Endodermal cell (in vitro differentiated cells): ENCODE measurements around the gene LACRT. TPM values are rescaled to one million over a fixed set of nuclear protein-coding genes. Genes with fewer than 3 reads are reported as not detected.
A peak's percentile ranks its signal among the peaks of the same experiment; 100 is the strongest.

ENCODE experiments used
- DNase-seq: peaks from one replicate; pipeline ENCODE4 v3.0.0-alpha.2; 2017
- H3K27ac ChIP-seq: 2 replicates; pipeline ENCODE4 v1.5.1; 2013; ENCODE audit warnings: mild to moderate bottlenecking, low read depth, low read length, moderate library complexity
- H3K27me3 ChIP-seq: 2 replicates; pipeline ENCODE4 v1.6.1; 2013; ENCODE audit warnings: mild to moderate bottlenecking, low read length, moderate library complexity; ENCODE audit not compliant: insufficient read depth, control insufficient read depth, poor library complexity, severe bottlenecking
- H3K36me3 ChIP-seq: 2 replicates; pipeline ENCODE4 v1.7.0; 2013; ENCODE audit warnings: mild to moderate bottlenecking, low read length, moderate library complexity; ENCODE audit not compliant: control insufficient read depth, insufficient read depth
- H3K4me1 ChIP-seq: one replicate; pipeline ENCODE4 v1.7.0; 2013; ENCODE audit warnings: low read length; ENCODE audit not compliant: control insufficient read depth, insufficient read depth
- H3K4me3 ChIP-seq: 2 replicates; pipeline ENCODE4 v1.5.1; 2013; ENCODE audit warnings: mild to moderate bottlenecking, low read length, moderate library complexity
- H3K9ac ChIP-seq: 2 replicates; pipeline ENCODE4 v1.6.1; 2013; ENCODE audit warnings: mild to moderate bottlenecking, low read length, moderate library complexity; ENCODE audit not compliant: poor library complexity, severe bottlenecking; ENCODE audit errors: extremely low read depth
- H3K9me3 ChIP-seq: 2 replicates; pipeline ENCODE4 v1.6.1; 2013; ENCODE audit warnings: mild to moderate bottlenecking, low read length, moderate library complexity; ENCODE audit not compliant: control insufficient read depth
- H3K27ac Mint-ChIP-seq: 2 replicates; pipeline ENCODE4 v1.8.0; 2020; ENCODE audit warnings: mixed read lengths
- H3K27me3 Mint-ChIP-seq: 2 replicates; pipeline ENCODE4 v1.8.0; 2021; ENCODE audit warnings: mild to moderate bottlenecking, mixed read lengths; ENCODE audit not compliant: insufficient read depth
- H3K36me3 Mint-ChIP-seq: 2 replicates; pipeline ENCODE4 v1.8.0; 2020; ENCODE audit warnings: low read depth, mixed read lengths
- H3K4me1 Mint-ChIP-seq: 2 replicates; pipeline ENCODE4 v1.8.0; 2020; ENCODE audit warnings: mixed read lengths
- H3K4me3 Mint-ChIP-seq: 2 replicates; pipeline ENCODE4 v1.8.0; 2020; ENCODE audit warnings: mild to moderate bottlenecking, moderate library complexity, mixed read lengths
- H3K9me3 Mint-ChIP-seq: 2 replicates; pipeline ENCODE4 v1.8.0; 2020; ENCODE audit warnings: mild to moderate bottlenecking, mixed read lengths
- CTCF ChIP-seq: fragments of 200-600 bp; sonication (generic); conservative IDR thresholded peaks from 2 replicates; pipeline ENCODE4 v1.5.0; 2021; ENCODE audit warnings: antibody characterized with exemption, mild to moderate bottlenecking
- WGBS, 2 experiments: methylation state at CpG; one replicate each; pipeline versions ENCODE4 v1.1.5 to v1.1.7; 2013; ENCODE audit warnings: missing lambda C conversion rate in 2 of 2, mixed read lengths in 1 of 2; ENCODE audit not compliant: insufficient coverage in 1 of 2, insufficient read length in 1 of 2; 5-methylcytosine and 5-hydroxymethylcytosine counted together
- total RNA-seq, 2 donors: library from RNA; stranded (reverse); fragmentation: NEBNext Ultra II Directional in 1 of 2; extraction: Animal tissue kit (Norgen Biotek cat#: 25700) in 1 of 2; gene quantifications; 2 replicates in 1 of 2; 3 replicates in 1 of 2; pipeline ENCODE4 v1.2.1, GENCODE V29; 2021

Gene LACRT
- total RNA-seq, 2 donors from 2014 or later, result not detected

- H3K9me3 ChIP-seq, result peaks cover 21% of the 10 kb centered on the region
- H3K4me1 ChIP-seq, result no peaks in the 10 kb centered on the region
- H3K9ac ChIP-seq, result no peak overlapping the region
- H3K27me3 Mint-ChIP-seq, result peaks cover 56% of the 10 kb centered on the region
- TF ChIP-seq CTCF, result no peak
- no peaks in the 10 kb centered on the region for H3K36me3 Mint-ChIP-seq
- 89 to 92% methylated on average over 3 of the region's 3 CpGs for WGBS, 2 experiments
- DNase-seq, result peak; percentile 11
- no peak overlapping the region for H3K4me3 Mint-ChIP-seq
- H3K4me1 Mint-ChIP-seq, result peaks cover 6% of the 10 kb centered on the region
- H3K27ac ChIP-seq, result no peak overlapping the region
- no peaks in the 10 kb centered on the region for H3K36me3 ChIP-seq
- H3K9me3 Mint-ChIP-seq, result peaks cover 35% of the 10 kb centered on the region
- no peak overlapping the region for H3K4me3 ChIP-seq
- no peak overlapping the region for H3K27ac Mint-ChIP-seq
- H3K27me3 ChIP-seq, result peaks cover 66% of the 10 kb centered on the region
These were observed 6.4 kb downstream of the LACRT start for GRCh38 chr12:54628186-54628846.

GRCh38 chr12:54627304-54627703, 7.4 kb downstream of the LACRT start:
- H3K9ac ChIP-seq, result no peak overlapping the region
- peaks cover 35% of the 10 kb centered on the region for H3K9me3 Mint-ChIP-seq
- H3K9me3 ChIP-seq, result peaks cover 21% of the 10 kb centered on the region
- H3K36me3 ChIP-seq, result no peaks in the 10 kb centered on the region
- peaks cover 57% of the 10 kb centered on the region for H3K27me3 ChIP-seq
- no peak for TF ChIP-seq CTCF
- no peak overlapping the region for H3K27ac ChIP-seq
- H3K4me3 Mint-ChIP-seq, result no peak overlapping the region
- 82 to 96% methylated on average over 3 of the region's 3 CpGs for WGBS, 2 experiments
- no peak overlapping the region for H3K27ac Mint-ChIP-seq
- H3K4me1 ChIP-seq, result no peaks in the 10 kb centered on the region
- H3K4me3 ChIP-seq, result no peak overlapping the region
- H3K27me3 Mint-ChIP-seq, result peaks cover 54% of the 10 kb centered on the region
- H3K36me3 Mint-ChIP-seq, result no peaks in the 10 kb centered on the region
- peaks cover 4% of the 10 kb centered on the region for H3K4me1 Mint-ChIP-seq
- peak; percentile 26 for DNase-seq

- H3K9me3 ChIP-seq, result peaks cover 21% of the 10 kb centered on the region
- no peak overlapping the region for H3K4me3 Mint-ChIP-seq
- no peaks in the 10 kb centered on the region for H3K36me3 Mint-ChIP-seq
- H3K9ac ChIP-seq, result no peak overlapping the region
- no peaks in the 10 kb centered on the region for H3K4me1 ChIP-seq
- H3K27ac Mint-ChIP-seq, result no peak overlapping the region
- no peaks in the 10 kb centered on the region for H3K36me3 ChIP-seq
- no peak overlapping the region for H3K27ac ChIP-seq
- H3K27me3 Mint-ChIP-seq, result peaks cover 55% of the 10 kb centered on the region
- no peak for TF ChIP-seq CTCF
- no peak overlapping the region for H3K4me3 ChIP-seq
- peaks cover 35% of the 10 kb centered on the region for H3K9me3 Mint-ChIP-seq
- peaks cover 57% of the 10 kb centered on the region for H3K27me3 ChIP-seq
- DNase-seq, result no peak
- no peaks in the 10 kb centered on the region for H3K4me1 Mint-ChIP-seq
These were observed 9.1 kb downstream of the LACRT start for GRCh38 chr12:54625598-54625997.
